SK-N-MC (cell line): Measurements from ENCODE around the gene FBF1.

Experiments used
- EZH2 ChIP-seq: fragments of 200-600 bp; sonication (generic); IDR thresholded peaks from one replicate; pipeline ENCODE4 v1.6.1; 2017; ENCODE audit warnings: antibody characterized with exemption
- POLR2AphosphoS5 ChIP-seq: IDR thresholded peaks from 2 replicates; pipeline ENCODE4 v1.6.1; 2012; ENCODE audit warnings: mild to moderate bottlenecking, low read depth, low read length, borderline replicate concordance

GRCh38 chr17:75902406-75902805, 38.4 kb downstream of the FBF1 start:
- no peak for TF ChIP-seq EZH2
- TF ChIP-seq POLR2AphosphoS5 = no peak
